Measurements from ENCODE around the gene ZDBF2. TPM values are rescaled to one million over a fixed set of nuclear protein-coding genes. Genes with fewer than 3 reads are reported as not detected.
A peak's percentile ranks its signal among the peaks of the same experiment; 100 is the strongest.
"Not testable (repeated sequence)": the region's sequence is repeated elsewhere in the genome, so short reads cannot be mapped to it uniquely, and the experiment has no call there.

The ZDBF2 gene
- total RNA-seq, 1 donor, result 12.7 TPM

GRCh38 chr2:206289391-206289790 is 14.9 kb downstream of the ZDBF2 start:
- H3K79me2 ChIP-seq (ENCODE audit: insufficient read depth, low read length), result no peaks in the 10 kb centered on the region
- TF ChIP-seq CTCF (IDR thresholded peaks at IDR 0.05; ENCODE audit: extremely low read depth, low read depth, low read length), result no peak
- no peak overlapping the region for H3K27ac ChIP-seq (ENCODE audit: low read depth, low read length)
- H2AFZ ChIP-seq (ENCODE audit: low read length), result no peak overlapping the region
- DNase-seq (ENCODE audit: insufficient read length, low spot score, missing footprints), result no peak
- H3K9me3 ChIP-seq (ENCODE audit: low read depth, low read length), result no peaks in the 10 kb centered on the region
- no peaks in the 10 kb centered on the region for H3K27me3 ChIP-seq (ENCODE audit: insufficient read depth, low read length)
- H3K4me1 ChIP-seq (ENCODE audit: insufficient read depth, low read length), result no peaks in the 10 kb centered on the region
- no peaks in the 10 kb centered on the region for H3K36me3 ChIP-seq (ENCODE audit: insufficient read depth, low read length)
- no peaks in the 10 kb centered on the region for H4K20me1 ChIP-seq (ENCODE audit: insufficient read depth, low read length)
- no peak overlapping the region for H3K4me2 ChIP-seq (ENCODE audit: insufficient read depth, low read length)
- H3K4me3 ChIP-seq (ENCODE audit: insufficient read depth, low read length), result no peak overlapping the region

DNA sequence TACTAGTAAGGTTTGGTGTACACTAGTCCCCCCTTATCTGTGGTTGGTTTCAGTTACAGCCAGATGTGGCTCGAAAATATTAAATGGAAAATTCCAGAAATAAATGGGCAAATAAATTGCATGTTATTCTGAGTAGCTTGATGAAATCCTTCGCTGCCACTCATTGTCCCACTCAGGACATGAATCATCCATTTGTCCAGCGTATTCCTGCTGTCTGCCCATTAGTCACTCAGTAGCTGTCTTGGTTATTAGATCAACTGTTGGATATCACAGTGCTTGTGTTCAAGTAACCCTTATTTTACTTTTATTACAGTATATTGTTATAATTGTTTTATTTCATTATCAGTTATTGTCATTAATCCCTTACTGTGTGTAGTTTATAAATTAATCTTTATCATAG is 21.7 kb downstream of the ZDBF2 start:
- DNase-seq (ENCODE audit: insufficient read length, low spot score, missing footprints), result peak; percentile 36
- no peak overlapping the region for H3K4me2 ChIP-seq (ENCODE audit: insufficient read depth, low read length)
- TF ChIP-seq CTCF (IDR thresholded peaks at IDR 0.05; ENCODE audit: extremely low read depth, low read depth, low read length), result no peak

GRCh38 chr2:206299608-206300007 is 25.1 kb downstream of the ZDBF2 start:
- not testable (repeated sequence) for H3K4me2 ChIP-seq (ENCODE audit: insufficient read depth, low read length); H3K27me3 ChIP-seq (ENCODE audit: insufficient read depth, low read length); H3K36me3 ChIP-seq (ENCODE audit: insufficient read depth, low read length); H3K4me3 ChIP-seq (ENCODE audit: insufficient read depth, low read length); H3K79me2 ChIP-seq (ENCODE audit: insufficient read depth, low read length); H3K4me1 ChIP-seq (ENCODE audit: insufficient read depth, low read length); H3K27ac ChIP-seq (ENCODE audit: low read depth, low read length); DNase-seq (ENCODE audit: insufficient read length, low spot score, missing footprints); H2AFZ ChIP-seq (ENCODE audit: low read length); H3K9me3 ChIP-seq (ENCODE audit: low read depth, low read length); H4K20me1 ChIP-seq (ENCODE audit: insufficient read depth, low read length)

More for the DNA sequence above, 21.7 kb downstream of the ZDBF2 start:
- no peaks in the 10 kb centered on the region for H3K79me2 ChIP-seq (ENCODE audit: insufficient read depth, low read length)
- no peaks in the 10 kb centered on the region for H4K20me1 ChIP-seq (ENCODE audit: insufficient read depth, low read length)
- H3K9me3 ChIP-seq (ENCODE audit: low read depth, low read length), result no peaks in the 10 kb centered on the region
- H3K27ac ChIP-seq (ENCODE audit: low read depth, low read length), result no peak overlapping the region
- H3K36me3 ChIP-seq (ENCODE audit: insufficient read depth, low read length), result no peaks in the 10 kb centered on the region
- H2AFZ ChIP-seq (ENCODE audit: low read length), result no peak overlapping the region
- H3K4me1 ChIP-seq (ENCODE audit: insufficient read depth, low read length), result peaks cover 4% of the 10 kb centered on the region
- H3K4me3 ChIP-seq (ENCODE audit: insufficient read depth, low read length), result no peak overlapping the region
- H3K27me3 ChIP-seq (ENCODE audit: insufficient read depth, low read length), result no peaks in the 10 kb centered on the region

DNA sequence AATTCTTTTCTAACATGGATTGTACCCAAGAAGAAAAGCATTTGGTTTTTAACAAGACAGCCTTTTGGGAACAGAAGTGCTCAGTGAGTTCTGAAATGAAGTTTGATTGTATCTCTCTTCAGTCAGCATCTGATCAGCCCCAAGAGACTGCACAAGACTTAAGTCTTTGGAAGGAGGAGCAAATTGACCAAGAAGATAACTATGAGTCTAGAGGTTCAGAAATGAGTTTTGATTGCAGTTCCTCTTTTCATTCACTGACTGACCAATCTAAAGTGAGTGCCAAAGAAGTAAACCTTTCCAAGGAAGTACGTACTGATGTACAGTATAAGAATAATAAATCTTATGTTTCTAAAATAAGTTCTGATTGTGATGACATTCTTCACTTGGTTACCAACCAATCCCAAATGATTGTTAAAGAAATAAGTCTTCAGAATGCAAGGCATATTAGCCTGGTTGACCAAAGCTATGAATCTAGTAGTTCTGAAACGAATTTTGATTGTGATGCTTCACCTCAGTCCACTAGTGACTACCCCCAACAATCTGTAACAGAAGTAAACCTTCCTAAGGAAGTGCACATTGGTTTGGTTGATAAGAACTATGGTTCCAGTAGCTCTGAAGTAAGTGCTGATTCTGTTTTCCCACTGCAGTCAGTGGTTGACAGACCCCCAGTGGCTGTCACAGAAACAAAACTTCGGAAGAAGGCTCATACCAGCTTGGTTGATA is 31.2 kb downstream of the ZDBF2 start:
- Histone ChIP-seq H3K36me3 (ENCODE audit: insufficient read depth, low read length) (no peaks in the 10 kb centered on the region), H2AFZ (ENCODE audit: low read length) (no peak overlapping the region)

More for the DNA sequence above, 31.2 kb downstream of the ZDBF2 start:
- no peaks in the 10 kb centered on the region for H3K27me3 ChIP-seq (ENCODE audit: insufficient read depth, low read length)
- H3K9me3 ChIP-seq (ENCODE audit: low read depth, low read length), result no peaks in the 10 kb centered on the region
- no peak for TF ChIP-seq CTCF (IDR thresholded peaks at IDR 0.05; ENCODE audit: extremely low read depth, low read depth, low read length)
- H3K4me3 ChIP-seq (ENCODE audit: insufficient read depth, low read length), result no peak overlapping the region
- no peaks in the 10 kb centered on the region for H3K79me2 ChIP-seq (ENCODE audit: insufficient read depth, low read length)
- H3K4me1 ChIP-seq (ENCODE audit: insufficient read depth, low read length), result no peaks in the 10 kb centered on the region
- H3K27ac ChIP-seq (ENCODE audit: low read depth, low read length), result no peak overlapping the region
- no peaks in the 10 kb centered on the region for H4K20me1 ChIP-seq (ENCODE audit: insufficient read depth, low read length)
- H3K4me2 ChIP-seq (ENCODE audit: insufficient read depth, low read length), result no peak overlapping the region
- DNase-seq (ENCODE audit: insufficient read length, low spot score, missing footprints), result no peak

Data from osteoblast (primary cell).